Measurements from ENCODE around the gene MCC.

Gene MCC

GRCh38 chr5:113059232-113060040 is 428.8 kb downstream of the MCC start:
- peak in 12 of 56 donors; percentile 7 to 70 (median 18) for DNase-seq

- DNase-seq = no peak
These were observed 429.5 kb downstream of the MCC start for GRCh38 chr5:113058706-113059226.

GRCh38 chr5:113058269-113058668 is 430.0 kb downstream of the MCC start:
- no peak for DNase-seq

- DNase-seq = peak in 1 of 56 donors; percentile 15
These were observed 430.7 kb downstream of the MCC start for GRCh38 chr5:113057557-113057984.

- DNase-seq = no peak
These were observed 431.3 kb downstream of the MCC start for GRCh38 chr5:113056988-113057387.

GRCh38 chr5:113054899-113055298 is 433.4 kb downstream of the MCC start:
- DNase-seq = no peak

- DNase-seq = no peak
These were observed 434.7 kb downstream of the MCC start for GRCh38 chr5:113053511-113053995.

GRCh38 chr5:113052041-113052795 is 436.0 kb downstream of the MCC start:
- no peak for DNase-seq

GRCh38 chr5:113050721-113051382 is 437.4 kb downstream of the MCC start:
- peak in 10 of 56 donors; percentile 5 to 42 (median 14) for DNase-seq

GRCh38 chr5:113048931-113049330 is 439.3 kb downstream of the MCC start:
- DNase-seq = no peak

- DNase-seq = peak in 5 of 56 donors; percentile 6 to 16 (median 14)
These were observed 440.3 kb downstream of the MCC start for GRCh38 chr5:113047733-113048652.

- peak in 1 of 56 donors; percentile 20 for DNase-seq
These were observed 441.0 kb downstream of the MCC start for GRCh38 chr5:113047234-113047633.

- no peak for DNase-seq
These were observed 443.3 kb downstream of the MCC start for GRCh38 chr5:113044776-113045465.

GRCh38 chr5:113043491-113043931 is 444.7 kb downstream of the MCC start:
- DNase-seq = peak in 21 of 56 donors; percentile 7 to 66 (median 20)

- no peak for DNase-seq
These were observed 445.6 kb downstream of the MCC start for GRCh38 chr5:113042491-113043243.

- no peak for DNase-seq
These were observed 447.5 kb downstream of the MCC start for GRCh38 chr5:113040672-113041260.

- DNase-seq = no peak
These were observed 448.3 kb downstream of the MCC start for GRCh38 chr5:113039934-113040285.

GRCh38 chr5:113039229-113039933 is 448.9 kb downstream of the MCC start:
- no peak for DNase-seq
